Hypothalamus (tissue), 51 donors: ENCODE data around the gene CST11.

Source experiments
- DNase-seq, 51 donors: peaks; one replicate each; lab custom pipeline; 2025; lab: John Stamatoyannopoulos, UW

The CST11 gene

GRCh38 chr20:23420943-23421931 is 31.4 kb downstream of the CST11 start, which contains the start of gene NAPB:
Gene NAPB, minus strand, starts transcription at chr20:23421488. Its CDS starts 86 bp downstream, at chr20:23421402.
- DNase-seq = peak; percentile 65 to 98 (median 93)

- peak in 15 of 51 donors; percentile 5 to 40 (median 21) for DNase-seq
Measured at GRCh38 chr20:23419995-23420901, 32.4 kb downstream of the CST11 start.

GRCh38 chr20:23419657-23419994 is 33.0 kb downstream of the CST11 start:
- no peak for DNase-seq

- no peak for DNase-seq
Measured at GRCh38 chr20:23417861-23418260, 34.8 kb downstream of the CST11 start.

- DNase-seq = no peak
Measured at GRCh38 chr20:23415959-23416583, 36.6 kb downstream of the CST11 start.

GRCh38 chr20:23415555-23415954 is 37.1 kb downstream of the CST11 start:
- DNase-seq = no peak

- no peak for DNase-seq
Measured at GRCh38 chr20:23414526-23415188, 38.0 kb downstream of the CST11 start.

- no peak for DNase-seq
Measured at GRCh38 chr20:23413862-23414422, 38.7 kb downstream of the CST11 start.

- no peak for DNase-seq
Measured at GRCh38 chr20:23412026-23412425, 40.6 kb downstream of the CST11 start.

- no peak for DNase-seq
Measured at GRCh38 chr20:23410916-23411695, 41.6 kb downstream of the CST11 start.

- DNase-seq = no peak
Measured at GRCh38 chr20:23409800-23410199, 42.9 kb downstream of the CST11 start.

GRCh38 chr20:23408957-23409356 is 43.7 kb downstream of the CST11 start:
- no peak for DNase-seq

GRCh38 chr20:23407781-23408464 is 44.8 kb downstream of the CST11 start:
- peak in 1 of 51 donors; percentile 13 for DNase-seq

GRCh38 chr20:23406880-23407279 is 45.8 kb downstream of the CST11 start:
- DNase-seq = no peak

- no peak for DNase-seq
Measured at GRCh38 chr20:23404196-23404595, 48.5 kb downstream of the CST11 start.

GRCh38 chr20:23403751-23404150 is 48.9 kb downstream of the CST11 start:
- no peak for DNase-seq

GRCh38 chr20:23401051-23401450 is 51.6 kb downstream of the CST11 start:
- no peak for DNase-seq
